Left renal pelvis (tissue), 4 donors: ENCODE results near the gene IMMP2L. TPM values are rescaled to one million over a fixed set of nuclear protein-coding genes. Genes with fewer than 3 reads are reported as not detected.

ENCODE experiments used
- DNase-seq, 4 donors: peaks; one replicate each; pipeline ENCODE4 v3.0.0-alpha.2; 2013; ENCODE audit warnings: low read depth in 4 of 4, low spot score in 3 of 4
- polyA plus RNA-seq, 4 donors: library from polyadenylated mRNA; unstranded; fragments of 120-200 nt; gene quantifications; one replicate each; pipeline ENCODE4 v1.2.1, GENCODE V29; 2013; ENCODE audit not compliant: insufficient read length in 4 of 4

Gene IMMP2L
- polyA plus RNA-seq, 4 donors = 19.8 to 41.9 (median 41.3) TPM

DNA sequence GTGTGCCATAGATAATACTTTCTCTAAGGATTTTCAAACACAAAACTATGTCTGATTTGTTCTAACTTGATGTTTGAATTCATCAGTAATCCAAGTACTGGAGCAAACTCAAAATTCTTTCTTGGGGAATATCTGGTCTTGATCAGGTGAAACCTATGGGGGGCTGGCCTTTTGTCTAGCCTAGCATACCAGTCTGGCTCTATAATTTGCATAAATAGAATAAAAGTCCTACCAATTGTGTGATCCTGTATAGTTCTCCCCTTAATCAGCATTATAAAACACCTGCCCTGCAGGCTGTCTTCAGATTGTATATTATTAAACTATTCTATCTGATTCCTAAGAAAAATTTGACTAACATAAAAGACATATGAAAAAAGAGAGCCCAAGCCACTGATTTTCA lies 705.2 kb downstream of the IMMP2L start:
- no peak for DNase-seq

DNA sequence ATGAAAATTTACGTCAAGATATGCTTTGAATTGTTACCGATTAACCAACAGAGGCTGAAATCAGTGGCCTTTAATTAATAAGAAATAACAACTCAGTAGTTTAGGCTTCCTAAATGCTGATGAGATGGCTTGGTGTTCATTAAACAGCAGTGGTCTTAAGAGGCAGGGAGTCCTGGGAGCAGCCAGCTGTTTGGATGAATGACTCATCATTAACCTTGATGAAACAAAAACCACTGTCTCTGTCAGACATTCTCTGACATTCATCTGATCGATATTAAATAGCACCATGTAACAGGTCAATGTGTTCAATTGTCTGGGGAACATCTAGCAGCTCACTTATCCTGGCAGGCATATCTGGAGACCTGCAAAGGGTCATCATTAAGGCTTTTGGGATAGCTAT lies 705.6 kb downstream of the IMMP2L start:
- no peak for DNase-seq

DNA sequence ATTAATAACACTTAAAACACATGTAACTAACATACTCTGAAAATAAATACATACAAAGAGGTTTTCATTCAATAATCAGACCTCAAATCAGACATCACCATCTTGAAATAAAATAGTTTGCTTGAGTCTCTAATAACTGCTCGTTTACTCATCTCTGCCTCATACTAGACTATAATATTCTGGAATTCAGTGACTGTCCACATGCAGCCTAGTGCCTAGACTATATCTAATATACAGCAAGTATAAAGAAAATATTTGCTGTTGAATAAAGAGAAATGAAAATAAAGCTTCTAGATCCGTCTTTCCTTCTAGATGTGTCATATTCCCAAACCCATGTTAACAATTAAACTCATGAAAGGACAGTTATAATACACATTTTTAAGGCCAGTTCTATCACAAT lies 707.6 kb downstream of the IMMP2L start:
- no peak for DNase-seq

DNA sequence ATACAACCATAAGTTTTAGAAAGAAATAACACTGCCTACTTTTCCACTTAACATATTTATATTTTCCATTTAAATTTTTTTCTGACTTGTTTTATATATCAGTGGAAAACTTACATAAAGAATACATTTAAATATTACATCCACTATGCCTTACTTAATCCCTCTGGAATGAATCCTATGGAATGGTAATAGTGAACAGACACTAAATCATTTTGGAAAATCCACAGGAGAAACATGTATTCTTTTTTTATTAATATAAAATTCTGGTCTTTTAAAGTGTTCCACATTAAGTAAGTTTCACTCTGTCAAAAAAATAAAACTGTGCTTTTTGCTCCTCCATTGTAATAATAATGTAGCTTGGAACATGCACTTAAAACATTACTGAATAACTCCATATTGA lies 708.1 kb downstream of the IMMP2L start:
- DNase-seq = no peak

DNA sequence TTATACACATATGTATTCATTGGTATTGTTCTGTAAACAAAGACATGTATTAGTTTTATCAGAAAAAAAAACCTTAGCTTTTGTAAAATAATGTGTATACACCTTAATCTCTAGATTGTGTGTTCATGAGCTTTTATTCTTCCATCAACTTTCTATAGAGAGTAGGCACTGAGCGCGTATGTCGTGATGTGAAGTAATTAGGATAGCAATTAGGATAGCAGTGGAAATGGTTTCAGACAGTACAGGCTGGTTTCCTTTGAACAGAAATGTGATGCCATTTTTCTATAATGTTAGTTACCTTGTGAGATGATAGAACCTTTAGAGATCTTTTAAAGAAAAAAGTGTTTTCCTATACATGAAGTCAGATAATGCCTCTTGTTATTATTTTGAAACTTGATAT lies 709.0 kb downstream of the IMMP2L start:
- DNase-seq = no peak

DNA sequence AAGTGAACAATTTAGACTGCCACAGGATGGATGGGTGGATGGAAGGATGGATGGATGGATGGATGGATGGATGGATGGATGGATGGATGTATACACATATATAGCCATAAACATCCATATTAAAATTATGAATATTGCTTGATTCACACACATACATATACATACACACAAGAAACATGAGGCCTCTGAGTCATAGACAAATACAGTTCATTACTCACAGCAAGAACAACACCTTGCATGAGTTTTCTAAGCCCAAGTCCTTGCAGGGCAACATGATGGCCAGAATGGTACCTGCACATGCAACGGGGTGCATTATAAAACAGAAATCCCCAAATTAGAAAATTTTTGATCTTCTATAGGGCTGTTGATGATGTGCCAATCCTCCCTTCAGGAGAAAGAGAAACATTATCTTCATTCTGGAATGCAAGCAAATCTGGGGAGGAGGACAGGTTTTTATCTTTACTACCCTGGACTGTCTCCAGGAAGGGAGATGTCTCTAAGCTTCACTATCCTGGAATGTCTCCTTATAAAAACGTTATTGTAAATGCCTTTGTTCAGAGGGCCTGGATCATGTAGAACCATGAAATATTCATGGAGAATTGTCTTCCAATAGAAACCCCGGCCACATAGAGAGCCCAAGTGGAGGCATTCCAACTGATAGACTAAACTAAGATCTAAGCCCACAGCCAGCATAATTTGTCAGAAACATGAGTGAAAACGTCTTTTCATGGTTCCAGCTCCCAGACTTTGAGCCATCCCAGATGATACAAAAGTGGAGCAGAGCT lies 709.9 kb downstream of the IMMP2L start:
- no peak for DNase-seq

DNA sequence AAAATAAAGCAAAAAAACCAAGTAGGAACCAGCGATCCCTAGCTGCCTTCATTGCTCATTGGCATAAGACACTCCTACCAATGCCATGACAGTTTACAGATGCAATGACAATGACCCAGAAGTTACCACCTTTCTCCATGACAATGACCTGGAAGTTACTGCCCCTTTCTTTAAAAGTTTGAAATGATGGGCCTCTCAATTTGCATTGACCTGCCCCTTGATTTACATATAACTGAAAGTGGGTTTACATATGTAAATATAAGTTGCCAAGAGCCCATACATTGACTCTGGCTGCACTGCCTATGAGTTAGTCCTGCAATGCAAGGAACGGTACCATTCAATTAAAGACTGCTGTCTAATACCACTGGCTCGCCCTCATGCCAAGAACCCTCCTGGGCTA lies 712.1 kb downstream of the IMMP2L start:
- DNase-seq = no peak

DNA sequence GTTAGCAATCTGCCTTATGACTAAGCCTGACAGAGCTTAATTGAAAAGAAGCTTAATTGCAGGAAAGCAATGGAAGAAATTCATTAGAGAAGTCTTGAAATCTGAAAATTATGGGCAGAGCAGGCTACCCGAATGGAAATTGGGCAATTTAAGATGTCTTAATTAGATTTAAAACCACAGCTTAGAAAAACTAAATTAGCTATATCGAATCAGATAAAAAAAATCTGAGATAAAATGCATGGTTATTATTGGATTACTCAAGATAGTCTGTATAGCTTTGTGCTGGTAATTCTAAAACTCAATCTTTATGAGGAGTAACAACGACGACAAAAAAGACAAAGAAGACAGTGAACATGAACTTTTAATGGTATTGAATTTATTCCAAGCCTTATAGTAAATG lies 719.5 kb downstream of the IMMP2L start:
- DNase-seq = no peak

DNA sequence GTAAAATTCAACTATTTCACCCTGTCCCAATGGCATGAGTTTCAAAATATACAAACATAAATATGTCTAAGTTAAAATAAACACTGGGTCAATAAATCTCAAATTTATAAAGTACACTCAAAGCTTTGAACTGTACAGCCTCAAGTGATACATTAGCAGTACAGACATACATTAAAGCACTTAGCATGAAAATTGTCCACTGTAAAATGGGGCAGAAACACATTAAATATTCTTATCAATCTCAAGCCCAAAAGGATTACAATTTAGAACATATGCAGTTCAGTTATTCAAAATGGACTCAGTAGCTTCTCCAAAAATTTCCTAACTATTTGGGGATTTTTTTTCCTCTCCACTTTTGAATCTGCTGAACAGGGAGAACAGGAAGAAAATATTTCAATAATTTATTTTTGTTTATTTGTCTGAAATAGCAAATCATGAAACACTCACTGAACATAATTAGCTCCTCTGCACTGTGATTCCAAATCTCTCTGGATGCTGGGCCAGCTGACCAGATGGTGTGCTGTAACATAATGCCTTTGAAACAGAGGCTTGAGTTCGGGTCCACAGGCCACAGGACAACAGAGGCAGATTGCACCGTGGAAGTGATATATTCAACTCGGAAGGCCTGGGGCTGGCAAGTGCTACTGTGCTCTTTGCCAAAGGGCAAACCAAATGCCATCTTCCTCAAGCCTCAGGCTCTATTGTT lies 720.3 kb downstream of the IMMP2L start:
- DNase-seq = no peak

DNA sequence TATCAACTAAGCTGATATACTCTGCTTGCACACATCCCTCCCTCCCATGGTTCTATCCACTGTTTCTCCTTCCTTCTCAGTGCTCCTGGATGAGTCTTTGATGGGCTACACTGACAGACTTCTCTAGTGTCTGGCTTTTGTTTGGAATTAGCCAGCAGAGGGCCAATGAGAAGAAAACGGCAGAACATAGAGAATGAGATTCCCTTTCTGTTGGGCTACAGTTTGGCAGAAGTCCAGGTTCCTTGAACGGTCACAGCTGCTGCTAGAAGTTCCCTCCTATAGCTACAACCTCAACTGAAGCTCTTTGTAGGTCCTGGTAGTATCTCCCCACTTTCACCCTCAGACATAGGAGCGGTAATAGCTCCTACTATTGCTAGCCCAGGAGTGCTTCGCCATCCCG lies 722.4 kb downstream of the IMMP2L start:
- DNase-seq = peak; percentile 40 to 55 (median 48)

DNA sequence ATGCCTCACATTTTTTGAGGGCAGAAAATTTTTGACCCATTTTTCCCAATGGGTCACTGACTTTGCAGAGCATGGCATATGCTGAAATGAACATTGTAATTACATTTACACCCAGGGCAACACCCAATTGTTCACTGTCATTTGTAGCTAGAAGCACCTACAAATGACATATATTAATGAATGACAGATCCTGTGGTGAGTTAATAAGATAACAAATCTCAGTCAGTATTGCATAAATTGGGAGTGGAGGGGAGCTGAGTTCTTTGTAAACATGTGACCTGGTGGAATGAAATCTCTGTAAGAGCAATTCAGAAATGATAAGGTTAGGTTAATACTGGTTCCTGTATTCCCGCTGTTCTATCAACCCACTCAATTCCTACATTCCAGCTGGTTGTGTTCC lies 726.4 kb downstream of the IMMP2L start:
- no peak for DNase-seq

DNA sequence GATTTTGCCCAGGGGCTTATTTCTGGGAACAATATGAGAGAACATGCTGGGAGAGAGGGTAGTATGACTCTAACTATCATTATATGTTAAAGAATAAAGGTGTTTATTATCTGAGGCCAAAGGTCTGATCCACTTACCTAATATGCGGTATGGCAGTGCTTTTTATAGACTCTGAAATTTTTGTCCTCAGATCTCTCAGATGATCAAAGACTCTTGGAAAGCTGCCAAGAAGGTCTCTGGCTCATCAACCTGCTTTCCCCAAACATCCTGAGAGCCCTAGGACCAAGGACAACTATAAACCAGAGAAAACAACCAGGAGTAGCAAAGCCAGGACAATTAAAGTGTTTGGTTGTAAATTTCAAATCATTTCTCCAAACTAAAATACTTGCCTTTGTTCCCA lies 727.1 kb downstream of the IMMP2L start:
- DNase-seq = no peak

DNA sequence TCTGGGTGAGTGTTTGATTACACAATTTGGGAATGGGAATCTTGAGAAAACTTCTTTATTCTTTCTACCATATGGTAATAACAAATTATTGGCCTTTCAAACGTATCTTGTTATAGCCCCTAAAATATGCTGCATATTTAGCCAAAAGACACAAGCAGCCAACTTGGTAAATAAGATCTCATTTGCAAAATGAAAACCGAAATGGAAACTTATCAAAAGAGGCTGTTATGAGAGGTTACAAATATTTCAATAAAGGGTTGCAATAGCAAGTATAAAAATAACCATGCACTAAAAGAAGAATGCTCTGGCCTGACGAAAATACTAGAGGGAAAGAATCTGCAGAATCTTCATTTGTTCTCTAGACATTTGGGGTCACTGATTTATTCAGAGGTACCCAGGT lies 730.9 kb downstream of the IMMP2L start:
- DNase-seq = no peak

DNA sequence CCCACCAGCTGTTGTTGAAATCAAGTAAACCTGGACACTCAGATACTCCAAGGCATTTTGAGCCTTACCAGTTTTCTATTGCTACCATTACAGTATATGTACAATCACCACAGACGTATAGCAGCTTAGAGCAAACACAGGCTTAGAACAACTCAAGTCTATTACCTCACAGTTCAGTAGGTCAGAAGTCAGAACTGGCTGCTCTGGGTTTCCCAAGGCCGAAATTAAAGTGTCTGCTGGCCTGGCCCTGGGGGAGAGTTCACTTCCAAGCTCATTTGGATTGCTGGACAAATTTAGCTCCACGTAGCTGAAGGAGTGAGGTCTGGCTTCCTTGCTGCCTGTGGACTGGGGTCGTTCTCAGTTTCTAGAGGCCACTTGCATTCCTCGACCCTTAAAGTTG lies 731.5 kb downstream of the IMMP2L start:
- DNase-seq = no peak

DNA sequence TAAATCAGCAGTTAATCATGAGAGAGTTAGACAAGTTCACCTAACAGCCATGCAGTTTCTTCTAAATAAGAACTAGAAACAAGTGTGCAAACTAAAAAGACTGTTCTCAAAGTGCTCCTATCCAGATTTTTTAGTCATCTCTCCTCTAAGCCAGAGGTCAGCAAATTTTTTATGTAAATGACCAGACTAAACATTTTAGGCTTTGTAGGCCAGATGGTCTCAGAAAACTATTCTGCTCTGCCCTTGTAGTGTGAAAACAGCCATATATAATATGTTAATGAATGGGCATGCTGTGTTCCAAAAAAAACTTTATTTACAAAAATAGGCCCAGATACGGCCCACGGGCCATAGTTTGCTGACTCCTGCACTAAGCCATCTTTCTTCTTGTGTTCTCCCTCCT lies 734.4 kb downstream of the IMMP2L start:
- DNase-seq = no peak

DNA sequence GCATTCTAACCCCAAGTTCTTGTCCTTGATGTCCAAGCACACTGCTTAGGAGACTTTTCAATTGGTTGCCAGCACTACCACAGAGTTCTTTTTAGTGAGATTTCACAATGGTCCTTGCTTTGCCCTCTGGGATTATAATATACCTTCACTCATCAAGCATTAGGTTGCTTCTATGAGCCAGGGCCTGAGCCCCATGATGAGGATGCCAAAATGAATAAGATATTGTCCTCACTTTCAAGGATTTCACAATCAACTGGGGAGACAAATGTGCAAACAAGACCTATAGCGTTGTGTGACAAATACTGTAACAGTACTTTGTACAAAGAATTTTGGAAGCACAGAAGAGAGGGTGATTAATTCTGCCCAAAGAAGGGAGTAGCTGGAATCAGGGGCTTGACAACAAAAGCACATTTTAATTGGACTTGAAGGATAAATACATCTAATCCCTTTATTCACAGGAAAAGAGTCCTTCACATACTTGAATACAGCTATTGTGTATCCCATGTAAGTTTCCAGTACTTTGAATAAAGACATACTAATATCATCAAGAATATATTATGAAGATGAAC lies 734.9 kb downstream of the IMMP2L start:
- no peak for DNase-seq

DNA sequence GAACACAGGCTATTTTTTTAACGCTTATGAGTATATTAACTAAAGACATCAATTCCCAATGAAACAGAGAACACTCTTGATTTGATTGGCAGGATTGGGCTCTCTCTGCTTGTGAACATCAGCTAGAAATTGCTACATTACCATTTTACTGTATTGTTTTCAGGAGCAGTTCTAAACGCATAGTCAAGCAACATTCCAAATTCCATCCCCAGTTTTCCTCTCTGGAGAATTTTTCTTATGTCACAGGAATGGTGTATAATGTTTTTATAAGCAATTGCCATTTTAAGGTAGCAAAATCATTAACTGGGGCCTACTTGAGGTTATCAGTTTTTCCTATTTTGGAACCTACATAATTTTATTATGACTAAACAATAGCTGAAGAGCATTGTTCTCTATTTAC lies 748.3 kb downstream of the IMMP2L start:
- no peak for DNase-seq

DNA sequence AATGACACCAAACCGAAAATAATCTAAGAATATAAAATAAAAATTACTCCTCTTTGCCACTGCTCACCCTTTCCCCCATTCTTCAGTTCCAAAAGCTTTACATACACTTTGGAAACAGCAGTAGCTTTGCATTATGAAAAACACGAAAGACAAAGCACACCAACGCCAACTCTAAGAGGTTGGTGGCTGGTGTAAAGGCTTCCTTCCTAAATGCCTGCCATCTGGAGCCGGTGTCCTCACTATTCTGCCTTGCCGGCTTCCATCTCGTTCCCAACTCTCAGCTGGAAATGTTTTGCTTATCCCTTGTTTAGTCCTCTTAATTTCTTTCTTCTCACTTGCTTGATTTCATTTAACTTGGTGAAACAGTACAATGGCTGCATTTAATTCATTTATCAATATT lies 752.5 kb downstream of the IMMP2L start:
- DNase-seq = no peak

DNA sequence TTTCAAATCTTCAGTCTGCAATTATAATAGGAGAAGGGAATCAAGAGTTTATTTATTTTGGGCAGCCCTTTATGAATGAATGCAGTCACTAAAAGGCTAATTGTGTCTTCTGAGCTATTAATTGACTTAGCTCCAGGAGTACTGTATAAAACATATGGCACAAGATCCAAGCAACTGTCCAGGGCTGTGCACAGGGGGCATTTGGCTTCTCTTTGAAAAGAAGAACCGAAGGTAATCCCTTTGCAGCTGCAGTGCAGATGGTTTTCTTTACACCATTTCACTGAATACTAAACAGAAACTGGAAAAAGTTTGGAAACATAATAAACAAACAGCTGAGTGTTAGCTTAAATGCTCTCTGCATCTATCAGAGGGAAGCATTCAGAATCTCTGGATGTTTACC lies 753.9 kb downstream of the IMMP2L start:
- DNase-seq = no peak

DNA sequence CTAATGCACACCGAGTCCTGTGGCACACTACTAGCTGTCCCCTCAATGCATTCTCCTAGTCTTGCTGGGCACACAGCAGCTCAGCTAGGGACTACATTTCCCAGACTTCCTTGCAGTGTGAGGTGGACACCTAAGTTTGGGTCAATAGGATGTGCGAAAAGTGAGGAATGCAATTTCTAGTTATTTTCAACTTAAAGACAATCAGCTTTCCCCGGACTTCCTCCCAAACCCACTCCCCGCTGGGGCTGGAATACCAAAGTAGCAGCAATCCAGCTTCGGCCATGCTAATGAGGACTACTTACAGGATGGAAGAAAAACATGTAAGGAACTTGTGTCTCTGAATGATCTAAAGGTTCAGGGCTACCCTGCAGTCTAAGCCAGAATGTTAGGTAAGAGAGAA lies 757.8 kb downstream of the IMMP2L start:
- no peak for DNase-seq

DNA sequence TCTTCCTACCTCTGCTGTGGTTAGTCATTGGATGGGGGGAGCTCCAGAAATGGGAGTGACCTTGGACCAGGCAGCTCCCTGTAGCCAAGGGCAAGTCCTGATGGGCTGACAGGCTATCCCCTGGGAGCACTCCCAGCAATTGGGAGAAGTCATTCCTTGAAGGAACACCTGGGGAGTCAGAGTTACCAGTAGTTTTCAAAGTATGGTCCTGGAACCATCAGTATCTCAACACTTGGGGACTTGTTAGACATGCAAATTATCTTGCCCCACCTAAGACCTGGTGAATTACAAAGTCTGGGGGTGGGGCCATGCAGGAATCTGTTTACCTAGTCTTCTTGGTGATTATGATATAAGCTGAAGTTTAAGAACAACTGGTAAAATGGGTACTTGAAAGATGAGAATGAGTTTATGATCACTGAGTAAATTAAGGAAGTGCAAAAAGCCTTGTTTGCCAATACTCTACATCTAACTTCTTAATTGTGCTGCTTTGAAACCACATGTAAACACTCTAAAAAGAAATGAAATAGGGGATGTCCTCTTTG lies 758.6 kb downstream of the IMMP2L start:
- no peak for DNase-seq

DNA sequence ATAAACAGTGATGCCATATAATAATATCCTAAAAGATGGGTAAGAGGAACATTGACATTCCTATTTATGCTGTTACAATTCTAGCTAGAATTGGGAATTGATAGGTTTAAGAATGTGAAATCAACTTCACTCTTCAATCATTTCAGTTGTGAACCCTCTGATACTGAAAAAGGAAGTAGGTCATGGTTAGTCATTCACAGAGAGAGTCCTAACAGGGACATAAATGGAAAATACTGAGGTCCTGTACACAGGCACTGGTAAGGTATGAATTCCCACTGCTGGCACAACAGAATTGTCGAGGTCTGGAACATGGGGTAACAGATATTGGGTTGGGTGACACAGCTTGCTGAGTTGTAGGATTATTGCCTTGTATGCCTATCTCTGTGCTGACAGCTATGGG lies 760.8 kb downstream of the IMMP2L start:
- DNase-seq = no peak
